NOMO-1 (cell line): Measurements from ENCODE around the gene RASL10A.

Experiments used
- DNase-seq, 2 experiments: peaks; one replicate each; lab custom pipeline; 2025; ENCODE audit not compliant: unreplicated experiment in 2 of 2; lab: John Stamatoyannopoulos, UW

RASL10A gene

DNA sequence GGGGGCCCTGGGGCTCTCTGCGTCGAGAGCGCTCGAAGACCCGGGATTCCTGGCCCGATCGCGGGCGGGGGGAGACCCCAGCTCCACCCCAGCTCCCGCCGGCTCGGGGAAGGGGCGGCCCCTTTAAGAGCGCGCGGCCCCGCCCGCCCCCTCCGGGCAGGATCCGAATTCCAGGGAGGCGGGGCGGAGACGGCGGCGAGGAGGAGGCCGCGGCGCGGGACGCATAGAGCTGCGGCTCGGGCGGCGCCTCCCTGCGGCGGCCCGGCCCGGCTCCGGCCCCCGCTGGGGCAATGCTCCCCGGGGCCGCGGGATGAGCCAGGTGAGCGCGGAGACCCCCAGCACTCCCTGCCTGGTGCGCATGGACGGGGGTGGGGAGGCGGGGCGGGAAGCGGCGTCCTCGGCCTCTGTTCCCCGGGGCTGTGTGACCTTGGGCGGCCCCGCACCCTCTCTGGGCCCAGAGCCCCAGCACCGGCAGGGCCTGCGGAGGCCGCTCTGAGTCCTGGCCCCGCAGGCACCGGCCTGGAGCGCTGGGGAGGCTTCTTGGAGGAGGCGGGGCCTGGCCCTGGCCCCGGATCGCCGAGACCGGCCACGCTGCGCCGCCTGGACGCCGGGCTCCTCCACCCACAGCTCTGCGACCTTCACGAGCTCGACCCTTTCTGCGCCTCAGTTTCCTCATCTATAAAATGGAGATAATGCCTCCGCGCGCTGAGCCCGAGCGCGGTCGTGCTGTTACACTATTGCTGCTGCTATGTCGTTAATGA lies 8.5 kb downstream of the RASL10A start:
- DNase-seq: peak; percentile 32 to 59

- peak; percentile 41 to 70 for DNase-seq
Observed at GRCh38 chr22:29306175-29306834, 9.2 kb downstream of the RASL10A start, which contains the start of gene GAS2L1. Gene GAS2L1 (plus strand): TSS chr22:29306650. CDS start chr22:29308106, 1,456 bp downstream.

DNA sequence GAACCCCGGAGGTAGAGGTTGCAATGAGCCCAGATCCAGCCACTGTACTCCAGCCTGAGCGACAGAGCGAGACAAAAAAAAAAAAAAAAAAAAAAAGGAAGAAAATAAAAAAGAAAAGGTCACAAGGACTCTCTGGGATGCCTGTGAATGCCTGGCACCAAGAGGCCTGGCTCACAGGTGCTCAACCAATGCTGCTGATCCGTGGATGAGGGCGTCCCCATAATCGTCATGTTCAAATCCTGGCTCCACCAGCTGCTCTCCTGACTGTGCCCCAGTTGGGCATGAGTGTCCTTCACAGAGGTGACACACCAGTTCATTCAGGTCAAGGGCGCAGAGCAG lies 9.7 kb downstream of the RASL10A start:
- DNase-seq: no peak

DNA sequence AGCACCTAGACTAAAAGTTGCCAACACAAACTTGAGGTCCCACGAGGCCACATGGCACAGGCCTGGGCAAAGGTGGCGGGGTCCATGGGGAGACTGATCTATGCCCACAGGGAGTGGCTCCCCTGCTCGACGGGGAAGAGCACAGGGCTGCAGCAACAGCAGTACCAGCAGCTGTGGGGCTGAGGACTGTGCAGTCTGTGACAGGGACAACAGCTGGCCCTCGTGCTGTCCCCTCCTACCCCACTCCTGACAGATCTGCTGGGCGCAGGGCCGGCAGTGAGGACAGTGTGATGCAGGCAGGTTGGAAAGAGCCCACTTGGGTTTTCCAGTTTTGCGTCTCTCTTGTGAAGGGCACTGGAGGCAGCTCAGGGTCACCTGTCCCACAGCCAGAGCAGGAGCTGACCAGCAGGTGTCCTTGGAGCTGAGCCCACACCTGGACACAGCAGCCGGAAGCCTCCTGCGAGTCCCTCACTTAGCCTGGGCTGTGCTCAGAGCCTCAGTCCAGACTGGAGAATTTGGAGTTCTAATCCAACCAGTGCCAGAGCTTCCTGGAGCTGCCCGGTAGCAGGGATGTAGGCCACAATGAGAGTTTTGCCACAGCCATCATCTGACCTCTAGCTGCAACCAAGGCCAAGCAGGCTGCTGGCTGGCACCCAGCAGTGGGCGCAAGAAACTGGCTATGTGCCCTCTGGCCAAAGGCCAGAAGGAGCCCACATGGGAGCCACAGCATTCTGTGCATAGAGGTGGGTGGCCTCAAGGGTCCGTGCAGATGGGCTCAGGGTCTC lies 12.6 kb downstream of the RASL10A start:
- no peak for DNase-seq

DNA sequence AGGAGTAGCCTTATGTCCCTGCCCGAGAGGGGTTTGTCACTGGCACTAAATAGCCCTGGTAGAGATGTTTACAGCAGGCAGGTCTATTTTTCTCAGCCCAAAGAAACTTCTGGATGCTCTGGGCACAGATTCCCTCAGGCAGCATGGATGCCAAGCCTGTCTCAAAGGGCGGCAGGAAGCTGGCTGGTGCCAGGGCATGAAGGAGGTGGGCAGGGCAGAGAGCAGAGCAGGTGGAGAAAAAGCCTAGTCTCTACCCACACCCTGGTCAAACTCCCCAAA lies 13.2 kb downstream of the RASL10A start:
- DNase-seq: no peak

GRCh38 chr22:29301716-29302401 lies 13.6 kb downstream of the RASL10A start:
- DNase-seq: no peak

- no peak for DNase-seq
Observed at GRCh38 chr22:29300807-29301601, 14.5 kb downstream of the RASL10A start.

- no peak for DNase-seq
Observed at GRCh38 chr22:29300467-29300806, 15.1 kb downstream of the RASL10A start.

DNA sequence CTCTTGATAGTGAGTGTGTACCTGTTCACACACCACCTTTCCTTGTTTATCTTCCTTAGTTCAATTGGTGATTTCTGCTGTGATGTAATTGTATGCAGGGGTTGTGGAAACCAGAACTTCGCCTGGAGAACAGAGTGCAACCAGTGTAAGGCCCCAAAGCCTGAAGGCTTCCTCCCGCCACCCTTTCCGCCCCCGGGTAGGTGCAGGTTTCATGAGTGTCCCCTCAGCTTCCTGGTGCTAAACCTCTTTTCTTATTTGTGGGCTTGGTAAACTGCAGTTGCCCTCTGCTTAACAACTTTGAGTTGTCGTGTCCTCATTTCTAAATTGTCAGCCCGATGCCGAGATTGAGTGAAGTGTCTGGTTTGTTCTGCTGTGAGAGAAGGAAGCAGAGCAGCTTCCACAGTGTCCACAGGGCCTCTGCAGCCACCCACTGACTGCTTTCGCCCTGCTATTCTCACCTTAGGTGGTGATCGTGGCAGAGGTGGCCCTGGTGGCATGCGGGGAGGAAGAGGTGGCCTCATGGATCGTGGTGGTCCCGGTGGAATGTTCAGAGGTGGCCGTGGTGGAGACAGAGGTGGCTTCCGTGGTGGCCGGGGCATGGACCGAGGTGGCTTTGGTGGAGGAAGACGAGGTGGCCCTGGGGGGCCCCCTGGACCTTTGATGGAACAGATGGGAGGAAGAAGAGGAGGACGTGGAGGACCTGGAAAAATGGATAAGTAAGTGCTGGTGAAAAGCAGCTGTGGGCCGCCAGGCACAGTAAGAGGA lies 16.2 kb downstream of the RASL10A start:
- DNase-seq: no peak

- no peak for DNase-seq
Observed at GRCh38 chr22:29298641-29299040, 16.9 kb downstream of the RASL10A start.

- no peak for DNase-seq
Observed at GRCh38 chr22:29292379-29292778, 23.1 kb downstream of the RASL10A start.

DNA sequence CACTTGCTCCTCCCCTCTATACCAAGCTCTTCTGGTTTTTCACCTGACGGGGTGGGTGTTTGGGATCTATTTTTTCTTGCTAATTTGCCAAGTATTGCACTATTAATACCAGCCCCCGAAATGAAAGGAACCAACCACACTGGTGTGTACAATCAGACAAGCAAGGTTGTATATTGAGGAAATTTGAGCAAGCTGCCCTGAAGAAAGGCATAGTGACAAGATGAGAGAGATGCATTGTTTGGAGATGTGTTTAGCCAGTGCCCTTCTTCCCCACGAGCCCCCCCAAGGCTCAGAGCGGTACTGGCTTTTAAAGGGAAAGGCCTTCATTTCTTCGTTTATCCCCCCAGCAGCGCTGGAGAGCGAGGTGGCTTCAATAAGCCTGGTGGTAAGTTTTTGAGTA lies 24.3 kb downstream of the RASL10A start:
- no peak for DNase-seq

DNA sequence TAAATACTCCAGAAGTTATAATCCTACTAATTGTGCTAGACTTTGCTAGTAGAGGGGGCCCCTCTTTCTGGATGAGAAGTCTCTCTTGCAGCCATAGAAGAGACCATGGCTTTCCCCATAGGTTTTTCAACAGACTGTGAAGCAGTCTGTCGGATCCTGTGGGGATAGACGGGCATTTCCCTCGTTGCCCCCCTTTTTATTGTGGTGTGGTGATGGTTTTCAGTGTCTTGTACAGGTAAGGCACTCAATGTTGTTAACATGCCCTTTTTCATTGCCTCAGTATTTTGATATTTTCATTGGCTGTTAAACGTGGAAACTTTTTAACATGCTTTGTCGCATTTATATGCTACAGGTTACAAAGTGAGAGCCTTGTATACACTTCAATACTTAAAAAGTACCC lies 25.4 kb downstream of the RASL10A start:
- no peak for DNase-seq

DNA sequence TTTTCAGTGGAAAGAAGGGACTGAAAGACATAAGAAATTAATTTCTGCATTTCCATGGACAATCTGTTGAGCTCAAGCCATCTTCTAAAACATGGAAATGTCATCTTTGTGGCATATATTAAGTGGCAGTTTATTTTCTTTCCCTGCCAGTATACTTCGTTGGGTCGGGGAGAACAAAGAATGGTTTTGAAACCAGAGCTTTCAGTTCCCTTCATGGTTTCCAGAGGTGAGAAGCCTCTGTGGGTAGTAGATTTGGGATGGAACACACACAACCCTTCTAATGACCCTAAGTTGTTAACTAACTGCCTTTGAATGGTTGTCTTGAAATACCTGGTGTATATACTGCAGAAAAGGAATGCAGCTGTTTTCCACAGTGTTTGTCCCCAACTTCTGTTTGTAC lies 26.7 kb downstream of the RASL10A start:
- peak in 1 of 2 experiments; percentile 15 for DNase-seq

DNA sequence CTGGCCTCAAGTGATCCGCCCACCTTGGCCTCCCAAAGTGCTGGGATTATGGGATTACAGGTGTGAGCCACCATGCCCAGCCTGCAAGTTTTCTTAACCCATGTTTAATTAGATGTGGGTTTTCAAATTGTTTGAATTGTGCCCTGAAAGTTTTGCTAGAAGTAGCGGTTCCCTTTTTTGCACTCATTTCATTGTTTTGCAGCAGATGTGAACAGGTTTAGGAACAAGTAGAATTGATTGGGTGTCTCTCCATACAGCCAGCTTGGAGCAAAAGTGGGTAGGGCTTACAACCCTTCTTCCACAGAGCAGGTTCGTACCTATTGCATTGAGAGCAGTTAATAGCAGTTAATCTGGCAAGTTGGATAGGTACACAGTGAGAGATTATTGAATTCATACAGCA lies 31.3 kb downstream of the RASL10A start:
- DNase-seq: no peak

- DNase-seq: no peak
Observed at GRCh38 chr22:29277927-29278326, 37.6 kb downstream of the RASL10A start.

DNA sequence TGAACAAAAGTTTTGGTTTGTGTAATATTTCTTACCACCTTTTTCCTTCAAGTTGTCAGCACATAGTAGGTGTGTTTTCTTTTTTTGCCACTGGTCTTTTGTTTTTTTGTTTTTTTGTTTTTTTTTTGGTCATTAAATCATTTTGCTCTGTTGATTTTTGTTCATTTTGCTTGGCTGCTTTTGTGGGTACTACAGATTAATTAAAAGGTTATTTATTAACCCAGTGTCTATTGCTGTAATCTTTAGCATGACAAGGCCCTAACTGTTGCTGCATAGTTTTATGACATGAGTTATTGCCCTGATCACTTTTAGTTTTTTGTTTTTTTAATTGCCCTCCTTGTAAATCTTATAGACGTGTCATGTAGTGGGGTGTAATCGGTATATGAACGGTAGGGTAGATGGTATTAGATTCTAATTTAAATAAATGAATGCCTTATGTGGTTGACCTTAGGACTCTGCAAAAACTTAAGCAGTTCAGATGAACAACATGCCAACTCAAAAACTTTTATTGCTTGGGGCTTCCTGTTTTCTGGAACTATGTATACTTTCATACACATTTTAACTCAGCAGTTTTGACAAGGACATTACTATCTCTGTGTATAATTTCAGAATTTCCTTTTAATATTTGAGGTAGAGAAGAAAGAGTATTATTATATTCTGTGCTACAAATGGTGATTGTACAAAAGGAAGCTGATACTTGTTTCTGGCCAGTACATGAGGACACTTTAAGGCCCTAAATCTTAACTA lies 39.5 kb downstream of the RASL10A start:
- no peak for DNase-seq

DNA sequence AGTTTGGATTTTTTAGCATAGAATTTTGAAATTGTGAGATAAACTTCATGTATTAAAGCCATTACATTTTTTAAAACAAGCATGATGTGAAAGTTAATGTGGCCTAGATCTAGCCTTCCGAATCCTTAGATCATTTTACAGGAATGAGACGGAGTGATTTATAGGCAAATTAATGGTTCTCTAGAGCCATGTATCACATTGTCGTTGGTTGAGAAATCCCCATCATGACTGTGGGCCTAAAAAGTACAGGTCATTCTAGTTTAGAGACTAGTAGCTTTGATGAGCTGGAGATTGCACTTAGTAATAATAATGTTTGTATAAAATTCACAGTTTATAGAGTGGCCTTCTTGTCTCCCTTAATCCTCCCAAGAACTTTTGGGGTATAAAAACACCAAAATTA lies 40.3 kb downstream of the RASL10A start:
- DNase-seq: no peak

- DNase-seq: no peak
Observed at GRCh38 chr22:29272624-29273023, 42.9 kb downstream of the RASL10A start.
